Ovary (tissue), 9 donors: ENCODE data around the gene ZP1. TPM values are rescaled to one million over a fixed set of nuclear protein-coding genes. Genes with fewer than 3 reads are reported as not detected.

Experiments used
- DNase-seq, 5 donors: peaks; one replicate each; pipeline ENCODE4 v3.0.0-alpha.2; 2019 to 2020
- H3K27ac ChIP-seq, 2 donors: fragments of 200-600 bp; one replicate each; pipeline versions ENCODE4 v1.5.1 to v1.8.0; 2019 to 2022
- H3K27me3 ChIP-seq: fragments of 200-600 bp; one replicate; pipeline ENCODE4 v1.8.0; 2022
- H3K36me3 ChIP-seq: fragments of 200-600 bp; sonication (generic); one replicate; pipeline ENCODE4 v1.5.1; 2019
- H3K4me1 ChIP-seq: one replicate; pipeline ENCODE4 v1.8.1; 2013; ENCODE audit warnings: mild to moderate bottlenecking, moderate library complexity; ENCODE audit not compliant: insufficient read depth
- H3K4me3 ChIP-seq: fragments of 200-600 bp; sonication (generic); one replicate; pipeline ENCODE4 v1.5.1; 2017
- H3K9me3 ChIP-seq, 2 donors: fragments of 200-600 bp in 1 of 2; sonication (generic) in 1 of 2; one replicate each; pipeline versions ENCODE4 v1.5.1 to v1.8.1; 2013 to 2019; ENCODE audit warnings: mild to moderate bottlenecking in 1 of 2, moderate library complexity in 1 of 2
- CTCF ChIP-seq, 3 donors: fragments of 450-650 bp in 2 of 3; fragments of 200-600 bp in 1 of 3; IDR thresholded peaks; one replicate each; pipeline versions ENCODE4 v1.5.1 to v1.8.0; 2016 to 2022; ENCODE audit warnings: antibody characterized with exemption in 3 of 3, mild to moderate bottlenecking in 1 of 3
- EP300 ChIP-seq: sonication (generic); formaldehyde crosslinking; IDR thresholded peaks from one replicate; pipeline ENCODE4 v1.6.1; 2017; ENCODE audit warnings: antibody characterized with exemption
- POLR2A ChIP-seq: fragments of 450-650 bp; IDR thresholded peaks from one replicate; pipeline ENCODE4 v1.6.1; 2017; ENCODE audit warnings: antibody characterized with exemption, mild to moderate bottlenecking, moderate library complexity
- WGBS, 3 donors: extraction: QIAGEN DNeasy Blood & Tissue Kit in 1 of 3; methylation state at CpG; one replicate each; pipeline versions ENCODE4 v1.1.5 to v1.1.7; 2013 to 2017; 5-methylcytosine and 5-hydroxymethylcytosine counted together
- intact Hi-C, 4 donors: fragments of 100-400 bp; cut with DNase I; formaldehyde crosslinking; loops; one replicate each; pipeline versions ENCODE4 v1.11.0 to v1.15.1; 2022 to 2023
- polyA plus RNA-seq, 2 donors: library from polyadenylated mRNA; stranded (reverse); fragments of 200-250 nt in 1 of 2; fragments of 350-450 nt in 1 of 2; fragmentation: Illumina TruSeq in 1 of 2; extraction: RNeasy Lipid Tissue Mini Kit (QIAGEN cat#74804) in 1 of 2; gene quantifications; one replicate each; pipeline ENCODE4 v1.2.3, GENCODE V29; 2013 to 2014
- total RNA-seq, 7 donors: library from RNA; depleted of rRNA in 2 of 7; stranded (reverse); fragments of >200 nt in 2 of 7; fragmentation: NEBNext Ultra II Directional in 3 of 7; extraction: Animal tissue kit (Norgen Biotek cat#: 25700) in 3 of 7; gene quantifications; one replicate each; pipeline versions ENCODE4 v1.1.0 to v1.2.4, GENCODE V29; 2016 to 2023
- donor health status: DM: no; HTN: no; CAD: no; lungs with moderate emphysema.
- donor health status: DM: no; HTN: no; CAD: no.
- donor health status: Bipolar disorder and iron deficiency.
- donor health status: DM: yes; HTN: yes; CAD: no.
- donor health status: DM: no; HTN: no; CAD: no.
- donor health status: DM: yes; HTN: yes; CAD: no.

ZP1 gene
- total and polyA plus RNA-seq, 9 donors = 0.17 TPM; not detected in 8

GRCh38 chr11:60851327-60852104 is 15.8 kb upstream of the ZP1 start:
- intact Hi-C loops = no loop called here
- no peaks in the 10 kb centered on the region for H3K27me3 ChIP-seq
- H3K36me3 ChIP-seq = no peaks in the 10 kb centered on the region
- TF ChIP-seq EP300 = no peak
- 90 to 94% (median 93%) methylated on average over 17 of the region's 17 CpGs for WGBS, 3 donors
- H3K4me1 ChIP-seq = no peaks in the 10 kb centered on the region
- no peak overlapping the region for H3K27ac ChIP-seq
- DNase-seq = no peak
- H3K4me3 ChIP-seq = no peak overlapping the region
- H3K9me3 ChIP-seq = no peaks in the 10 kb centered on the region

- 28 to 58% (median 48%) methylated on average over 41 to 78 of the region's 78 CpGs for WGBS, 3 donors
- H3K27me3 ChIP-seq = no peaks in the 10 kb centered on the region
- no peak for DNase-seq
- no peak overlapping the region for H3K27ac ChIP-seq
- H3K36me3 ChIP-seq = no peaks in the 10 kb centered on the region
- no peaks in the 10 kb centered on the region for H3K4me1 ChIP-seq
- no peak for TF ChIP-seq POLR2A
- no peak for TF ChIP-seq EP300
- no peak for TF ChIP-seq CTCF (IDR thresholded peaks at IDR 0.05)
- H3K4me3 ChIP-seq = no peak overlapping the region
- H3K9me3 ChIP-seq = no peaks in the 10 kb centered on the region
- intact Hi-C loops = no loop called here
Observed at GRCh38 chr11:60852117-60852981, 15.0 kb upstream of the ZP1 start.

- no peaks in the 10 kb centered on the region for H3K36me3 ChIP-seq
- no peaks in the 10 kb centered on the region for H3K9me3 ChIP-seq
- intact Hi-C loops = no loop called here
- H3K27ac ChIP-seq = no peak overlapping the region
- WGBS, 3 donors = 76 to 85% (median 82%) methylated on average over 67 to 68 of the region's 68 CpGs
- H3K27me3 ChIP-seq = no peaks in the 10 kb centered on the region
- H3K4me3 ChIP-seq = no peak overlapping the region
- no peaks in the 10 kb centered on the region for H3K4me1 ChIP-seq
- no peak for DNase-seq
- TF ChIP-seq POLR2A = no peak
- no peak for TF ChIP-seq EP300
- no peak for TF ChIP-seq CTCF (IDR thresholded peaks at IDR 0.05)
Observed at GRCh38 chr11:60852982-60853950, 14.1 kb upstream of the ZP1 start.

- H3K4me3 ChIP-seq = no peak overlapping the region
- intact Hi-C loops = no loop called here
- no peaks in the 10 kb centered on the region for H3K27me3 ChIP-seq
- WGBS, 3 donors = 77 to 82% (median 81%) methylated on average over 8 of the region's 8 CpGs
- DNase-seq = no peak
- no peaks in the 10 kb centered on the region for H3K4me1 ChIP-seq
- no peak overlapping the region for H3K27ac ChIP-seq
- no peaks in the 10 kb centered on the region for H3K36me3 ChIP-seq
- H3K9me3 ChIP-seq = no peaks in the 10 kb centered on the region
- TF ChIP-seq EP300 = no peak
- TF ChIP-seq POLR2A = no peak
- no peak for TF ChIP-seq CTCF (IDR thresholded peaks at IDR 0.05)
Observed at GRCh38 chr11:60854140-60854846, 13.0 kb upstream of the ZP1 start.
